HEK293 (cell line): ENCODE measurements around the gene SCARB2.

ENCODE experiments used
- CTCF ChIA-PET: fragments of 350-600 bp; formaldehyde crosslinking; extraction: SDS; loops from one replicate; lab custom pipeline; 2021; ENCODE audit warnings: antibody characterized with exemption; lab: Yijun Ruan, JAX
- POLR2A ChIA-PET: fragments of 300-600 bp; formaldehyde crosslinking; extraction: SDS; loops from one replicate; lab custom pipeline; 2020; ENCODE audit warnings: antibody characterized with exemption, inconsistent platforms; lab: Yijun Ruan, JAX
- H3K27ac ChIP-seq: fragments of 200-500 bp; sonication (Bioruptor generic); 2 replicates; pipeline ENCODE4 v1.5.1; 2014; ENCODE audit warnings: low read depth, low read length, control low read depth, inconsistent platforms; ENCODE audit errors: extremely low read depth
- H3K36me3 ChIP-seq, 2 experiments: fragments of 200-500 bp in 1 of 2; sonication (Bioruptor generic) in 1 of 2; 1 replicate in 1 of 2; 2 replicates in 1 of 2; pipeline ENCODE4 v1.5.1; 2014 to 2017; ENCODE audit warnings: inconsistent platforms in 2 of 2, low read length in 2 of 2; ENCODE audit not compliant: control insufficient read depth in 2 of 2, insufficient read depth in 1 of 2
- H3K4me1 ChIP-seq: fragments of 200-500 bp; sonication (Bioruptor generic); 2 replicates; pipeline ENCODE4 v1.5.1; 2014; ENCODE audit warnings: mild to moderate bottlenecking, low read length, inconsistent platforms; ENCODE audit not compliant: control insufficient read depth, insufficient read depth
- H3K4me3 ChIP-seq: 2 replicates; pipeline ENCODE4 v1.5.1; 2011; ENCODE audit warnings: low read depth, mild to moderate bottlenecking, control low read depth, low read length, moderate library complexity
- H3K9me3 ChIP-seq: fragments of 200-500 bp; sonication (Bioruptor generic); 2 replicates; pipeline ENCODE4 v1.5.1; 2014; ENCODE audit warnings: low read depth, low read length, inconsistent platforms; ENCODE audit not compliant: control insufficient read depth, insufficient read depth
- GFI1B ChIP-seq: fragments of 450-650 bp; formaldehyde crosslinking; IDR thresholded peaks from 2 replicates; pipeline ENCODE4 v1.5.1; 2016; ENCODE audit warnings: missing biosample characterization, missing genetic modification characterization
- HOXA7 ChIP-seq: sonication (generic); formaldehyde crosslinking; IDR thresholded peaks from 2 replicates; pipeline ENCODE4 v1.8.1; 2022; ENCODE audit warnings: missing genetic modification reagents, borderline replicate concordance
- INSM2 ChIP-seq: fragments of 450-650 bp; formaldehyde crosslinking; IDR thresholded peaks from 2 replicates; pipeline ENCODE4 v1.5.1; 2016; ENCODE audit warnings: missing biosample characterization, missing genetic modification characterization
- KLF16 ChIP-seq: fragments of 450-650 bp; formaldehyde crosslinking; IDR thresholded peaks from 2 replicates; pipeline ENCODE4 v1.5.1; 2017; ENCODE audit warnings: missing biosample characterization, missing genetic modification characterization
- KLF8 ChIP-seq: fragments of 450-650 bp; formaldehyde crosslinking; IDR thresholded peaks from 2 replicates; pipeline ENCODE4 v1.5.1; 2016; ENCODE audit warnings: missing biosample characterization, missing genetic modification characterization
- OVOL3 ChIP-seq: fragments of 450-650 bp; formaldehyde crosslinking; IDR thresholded peaks from 2 replicates; pipeline ENCODE4 v1.5.1; 2016; ENCODE audit warnings: missing biosample characterization, missing genetic modification characterization
- REST ChIP-seq: fragments of 450-650 bp; formaldehyde crosslinking; IDR thresholded peaks from 2 replicates; pipeline ENCODE4 v1.5.1; 2016; ENCODE audit warnings: missing biosample characterization, missing genetic modification characterization
- ZBTB48 ChIP-seq: fragments of 450-650 bp; formaldehyde crosslinking; IDR thresholded peaks from 2 replicates; pipeline ENCODE4 v1.5.1; 2016; ENCODE audit warnings: missing biosample characterization, missing genetic modification characterization
- ZBTB49 ChIP-seq: fragments of 450-650 bp; formaldehyde crosslinking; IDR thresholded peaks from 2 replicates; pipeline ENCODE4 v1.5.1; 2016; ENCODE audit warnings: missing biosample characterization, missing genetic modification characterization, low read depth
- ZBTB7A ChIP-seq: fragments of 450-650 bp; formaldehyde crosslinking; IDR thresholded peaks from 2 replicates; pipeline ENCODE4 v1.5.1; 2016; ENCODE audit warnings: low read depth, missing biosample characterization, missing genetic modification characterization
- ZBTB8A ChIP-seq: fragments of 450-650 bp; formaldehyde crosslinking; IDR thresholded peaks from 2 replicates; pipeline ENCODE4 v1.5.1; 2016; ENCODE audit warnings: missing biosample characterization, missing genetic modification characterization
- ZNF16 ChIP-seq: fragments of 450-650 bp; formaldehyde crosslinking; IDR thresholded peaks from 2 replicates; pipeline ENCODE4 v1.5.1; 2016; ENCODE audit warnings: low read depth, missing biosample characterization, missing genetic modification characterization
- ZNF2 ChIP-seq: fragments of 450-650 bp; formaldehyde crosslinking; IDR thresholded peaks from 2 replicates; pipeline ENCODE4 v1.5.1; 2016; ENCODE audit warnings: missing biosample characterization, missing genetic modification characterization
- ZNF211 ChIP-seq: fragments of 450-650 bp; formaldehyde crosslinking; IDR thresholded peaks from 2 replicates; pipeline ENCODE4 v1.5.1; 2016; ENCODE audit warnings: low read depth, missing biosample characterization, missing genetic modification characterization
- ZNF26 ChIP-seq: fragments of 450-650 bp; formaldehyde crosslinking; IDR thresholded peaks from 2 replicates; pipeline ENCODE4 v1.5.1; 2016; ENCODE audit warnings: missing biosample characterization, missing genetic modification characterization
- ZNF324 ChIP-seq: fragments of 450-650 bp; formaldehyde crosslinking; IDR thresholded peaks from 2 replicates; pipeline ENCODE4 v1.5.1; 2016; ENCODE audit warnings: missing biosample characterization, missing genetic modification characterization
- ZNF391 ChIP-seq: fragments of 450-650 bp; formaldehyde crosslinking; IDR thresholded peaks from 2 replicates; pipeline ENCODE4 v1.5.1; 2016; ENCODE audit warnings: low read depth, missing biosample characterization, missing genetic modification characterization, borderline replicate concordance
- ZNF544 ChIP-seq: fragments of 450-650 bp; formaldehyde crosslinking; IDR thresholded peaks from 2 replicates; pipeline ENCODE4 v1.5.0; 2017; ENCODE audit warnings: missing biosample characterization, missing genetic modification characterization
- ZNF600 ChIP-seq: fragments of 450-650 bp; formaldehyde crosslinking; IDR thresholded peaks from 2 replicates; pipeline ENCODE4 v1.5.1; 2016; ENCODE audit warnings: missing biosample characterization, missing genetic modification characterization
- ZNF658 ChIP-seq: fragments of 450-650 bp; formaldehyde crosslinking; IDR thresholded peaks from 2 replicates; pipeline ENCODE4; 2016; ENCODE audit warnings: missing biosample characterization, missing genetic modification characterization
- ZNF664 ChIP-seq: fragments of 450-650 bp; formaldehyde crosslinking; IDR thresholded peaks from 2 replicates; pipeline ENCODE4 v1.5.1; 2016; ENCODE audit warnings: missing biosample characterization, missing genetic modification characterization
- ZNF704 ChIP-seq: fragments of 450-650 bp; formaldehyde crosslinking; IDR thresholded peaks from 2 replicates; pipeline ENCODE4 v1.5.1; 2016; ENCODE audit warnings: missing biosample characterization, missing genetic modification characterization
- ZNF785 ChIP-seq: fragments of 450-650 bp; formaldehyde crosslinking; IDR thresholded peaks from 2 replicates; pipeline ENCODE4 v1.5.1; 2016; ENCODE audit warnings: missing biosample characterization, missing genetic modification characterization
- ZNF830 ChIP-seq: fragments of 450-650 bp; IDR thresholded peaks from 2 replicates; pipeline ENCODE4 v1.5.0; 2018; ENCODE audit warnings: missing biosample characterization, missing genetic modification characterization, low read depth, mild to moderate bottlenecking, moderate library complexity
- ZSCAN4 ChIP-seq: fragments of 450-650 bp; formaldehyde crosslinking; IDR thresholded peaks from 2 replicates; pipeline ENCODE4 v1.5.1; 2017; ENCODE audit warnings: missing biosample characterization, missing genetic modification characterization

Gene SCARB2

GRCh38 chr4:76233529-76233928 lies 19.9 kb upstream of the SCARB2 start (continued):
- no peak for TF ChIP-seq REST (tag by site-specific recombination)
- TF ChIP-seq ZSCAN4 (tag by site-specific recombination), result no peak
- no peak for TF ChIP-seq ZNF544 (tag by site-specific recombination)
- no peak for TF ChIP-seq ZBTB48 (tag by site-specific recombination)
- no peak for TF ChIP-seq ZNF211
- TF ChIP-seq ZNF830 (tag by site-specific recombination), result no peak
- no peak for TF ChIP-seq ZNF785
- TF ChIP-seq ZBTB49 (tag by site-specific recombination), result no peak
- TF ChIP-seq ZNF664, result no peak
- TF ChIP-seq, all 188 proteins: peak for 0

GRCh38 chr4:76233083-76233482 lies 19.5 kb upstream of the SCARB2 start:
- TF ChIP-seq ZNF600 (tag by site-specific recombination), result no peak
- TF ChIP-seq ZNF324 (tag by site-specific recombination), result no peak
- no peak for TF ChIP-seq ZBTB7A
- no peak for TF ChIP-seq ZNF16
- no peak for TF ChIP-seq ZNF2 (tag by site-specific recombination)
- no peak for TF ChIP-seq ZNF785
- TF ChIP-seq KLF16, result no peak
- no peak for TF ChIP-seq INSM2 (tag by site-specific recombination)
- TF ChIP-seq ZNF391 (tag by site-specific recombination), result no peak
- TF ChIP-seq OVOL3 (tag by site-specific recombination), result no peak
- TF ChIP-seq ZNF26, result no peak
- TF ChIP-seq ZNF658, result no peak
- no peak for TF ChIP-seq ZNF704 (tag by site-specific recombination)
- no peak for TF ChIP-seq KLF8 (tag by site-specific recombination)
- no peak for TF ChIP-seq ZBTB8A (tag by site-specific recombination)
- TF ChIP-seq HOXA7 (CRISPR knock-in tag), result no peak
- no peak for TF ChIP-seq GFI1B
- no peaks in the 10 kb centered on the region for H3K36me3 ChIP-seq
- no peaks in the 10 kb centered on the region for H3K4me1 ChIP-seq
- H3K4me3 ChIP-seq, result no peak overlapping the region
- H3K27ac ChIP-seq, result no peak overlapping the region
- POLR2A ChIA-PET, result no interaction called here
- H3K9me3 ChIP-seq, result no peaks in the 10 kb centered on the region
- CTCF ChIA-PET, result no interaction called here
